Endothelial cell (in vitro differentiated cells): ENCODE measurements around the gene FEM1A. TPM values are rescaled to one million over a fixed set of nuclear protein-coding genes. Genes with fewer than 3 reads are reported as not detected.

ENCODE experiments used
- DNase-seq: peaks from one replicate; pipeline ENCODE4 v3.0.0; 2021; ENCODE audit warnings: low spot score
- H3K27ac Mint-ChIP-seq: one replicate; pipeline ENCODE4 v1.8.0; 2021; ENCODE audit warnings: mixed read lengths, inconsistent platforms; ENCODE audit not compliant: unreplicated experiment
- H3K27me3 Mint-ChIP-seq: one replicate; pipeline ENCODE4 v1.8.0; 2021; ENCODE audit warnings: mild to moderate bottlenecking, moderate library complexity, mixed read lengths, inconsistent platforms; ENCODE audit not compliant: unreplicated experiment
- H3K36me3 Mint-ChIP-seq: one replicate; pipeline ENCODE4 v1.8.0; 2021; ENCODE audit warnings: mild to moderate bottlenecking, low read depth, mixed read lengths, inconsistent platforms; ENCODE audit not compliant: unreplicated experiment
- H3K4me1 Mint-ChIP-seq: one replicate; pipeline ENCODE4 v1.8.0; 2021; ENCODE audit warnings: mild to moderate bottlenecking, mixed read lengths, inconsistent platforms; ENCODE audit not compliant: unreplicated experiment
- H3K4me3 Mint-ChIP-seq: one replicate; pipeline ENCODE4 v1.8.0; 2021; ENCODE audit warnings: mild to moderate bottlenecking, mixed read lengths, inconsistent platforms; ENCODE audit not compliant: unreplicated experiment
- H3K9me3 Mint-ChIP-seq: one replicate; pipeline ENCODE4 v1.8.0; 2021; ENCODE audit warnings: mixed read lengths, inconsistent platforms; ENCODE audit not compliant: unreplicated experiment
- total RNA-seq: library from RNA; stranded (reverse); fragmentation: NEBNext Ultra II Directional; extraction: Animal tissue kit (Norgen Biotek cat#: 25700); gene quantifications from one replicate; pipeline ENCODE4 v1.2.1, GENCODE V29; 2021; ENCODE audit not compliant: unreplicated experiment
- TF ChIP-seq, protein P1 (sequence below): fragments of 200-600 bp; sonication (generic); IDR thresholded peaks from one replicate; pipeline ENCODE4 v1.5.0; 2021; ENCODE audit warnings: antibody characterized with exemption; ENCODE audit not compliant: unreplicated experiment

The FEM1A gene
- total RNA-seq, 1 donor from 2014 or later, result 12.0 TPM

DNA sequence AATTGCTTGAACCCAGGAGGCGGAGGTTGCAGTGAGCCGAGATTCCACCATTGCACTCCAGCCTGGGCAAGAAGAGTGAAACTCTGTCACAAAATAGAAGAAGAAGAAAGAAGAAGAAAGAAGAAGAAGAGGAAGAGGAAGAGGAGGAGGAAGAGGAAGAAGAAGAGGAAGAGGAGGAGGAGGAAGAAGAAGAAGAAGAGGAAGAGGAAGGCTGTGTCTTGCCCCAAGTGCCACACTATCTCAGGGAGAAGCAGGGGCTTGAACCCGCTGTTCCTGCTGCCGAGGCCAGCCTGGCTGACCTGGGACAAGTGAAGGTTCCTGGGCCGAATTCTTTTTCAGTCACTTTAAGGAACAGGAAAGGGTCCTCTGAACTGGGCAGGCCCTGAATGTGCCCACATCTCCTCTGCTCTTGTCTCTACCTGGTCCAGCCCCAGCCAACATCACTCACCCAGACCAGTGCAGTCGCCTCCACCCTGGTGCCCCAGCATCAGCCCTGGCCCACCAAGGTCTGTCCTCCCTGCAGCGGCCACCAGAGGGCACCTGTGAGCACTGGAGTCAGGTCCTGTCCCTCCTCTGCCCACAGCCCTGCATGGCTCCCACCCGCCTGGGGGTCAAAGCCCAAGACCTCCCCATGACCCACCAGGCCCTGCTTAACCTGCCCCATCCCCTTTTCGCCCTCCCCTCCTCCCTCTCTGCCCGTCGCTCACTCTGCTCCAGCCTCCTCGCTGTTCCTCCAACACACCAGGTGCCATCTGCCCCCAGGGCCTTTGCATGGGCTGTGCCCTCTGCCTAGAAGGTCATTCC lies 20.0 kb downstream of the FEM1A start:
- H3K27ac Mint-ChIP-seq, result no peak overlapping the region
- TF ChIP-seq, protein P1, sequence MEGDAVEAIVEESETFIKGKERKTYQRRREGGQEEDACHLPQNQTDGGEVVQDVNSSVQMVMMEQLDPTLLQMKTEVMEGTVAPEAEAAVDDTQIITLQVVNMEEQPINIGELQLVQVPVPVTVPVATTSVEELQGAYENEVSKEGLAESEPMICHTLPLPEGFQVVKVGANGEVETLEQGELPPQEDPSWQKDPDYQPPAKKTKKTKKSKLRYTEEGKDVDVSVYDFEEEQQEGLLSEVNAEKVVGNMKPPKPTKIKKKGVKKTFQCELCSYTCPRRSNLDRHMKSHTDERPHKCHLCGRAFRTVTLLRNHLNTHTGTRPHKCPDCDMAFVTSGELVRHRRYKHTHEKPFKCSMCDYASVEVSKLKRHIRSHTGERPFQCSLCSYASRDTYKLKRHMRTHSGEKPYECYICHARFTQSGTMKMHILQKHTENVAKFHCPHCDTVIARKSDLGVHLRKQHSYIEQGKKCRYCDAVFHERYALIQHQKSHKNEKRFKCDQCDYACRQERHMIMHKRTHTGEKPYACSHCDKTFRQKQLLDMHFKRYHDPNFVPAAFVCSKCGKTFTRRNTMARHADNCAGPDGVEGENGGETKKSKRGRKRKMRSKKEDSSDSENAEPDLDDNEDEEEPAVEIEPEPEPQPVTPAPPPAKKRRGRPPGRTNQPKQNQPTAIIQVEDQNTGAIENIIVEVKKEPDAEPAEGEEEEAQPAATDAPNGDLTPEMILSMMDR, result peak; percentile 87

DNA sequence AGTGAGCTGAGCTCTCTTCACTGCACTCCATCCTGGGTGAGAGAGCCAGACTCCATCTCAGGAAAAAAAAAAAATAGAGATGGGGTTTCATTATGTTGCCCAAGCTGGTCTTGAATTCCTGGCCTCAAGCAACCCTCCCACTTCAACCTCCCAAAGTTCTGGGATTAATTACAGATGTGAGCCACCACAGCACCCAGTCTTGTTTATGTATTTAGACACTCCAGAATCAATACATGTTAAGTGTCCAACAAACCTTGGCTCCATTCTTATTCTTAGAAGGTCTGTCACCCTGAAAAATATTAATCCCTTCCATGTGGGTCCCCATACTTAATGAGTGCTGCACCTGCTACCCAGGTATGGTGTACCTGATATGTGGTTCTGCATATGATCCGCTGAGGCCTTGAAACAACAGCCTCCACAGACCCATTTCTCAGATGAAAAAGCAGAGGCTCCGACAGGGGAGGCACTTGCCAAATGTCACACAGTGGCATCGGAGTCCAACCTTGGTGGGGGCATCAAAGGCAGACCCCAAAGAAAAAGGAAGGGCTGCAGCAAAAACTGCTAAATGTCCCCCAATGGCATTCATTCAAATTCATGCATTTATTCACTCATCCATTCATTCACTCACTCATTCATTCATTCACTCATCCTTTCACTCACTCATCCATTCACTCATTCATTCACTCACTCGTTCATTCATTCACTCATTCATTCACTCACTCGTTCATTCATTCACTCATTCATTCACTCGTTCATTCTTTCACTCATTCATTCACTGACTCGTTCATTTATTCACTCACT lies 23.3 kb downstream of the FEM1A start:
- Mint-ChIP-seq H3K27ac (no peak overlapping the region), H3K4me3 (peak overlapping the region; percentile 6), H3K9me3 (no peaks in the 10 kb centered on the region), H3K36me3 (peaks cover 3% of the 10 kb centered on the region), H3K27me3 (peaks cover 1% of the 10 kb centered on the region), H3K4me1 (peaks cover 5% of the 10 kb centered on the region)
- TF ChIP-seq, protein P1, result no peak
- DNase-seq, result no peak

More for the DNA sequence above, 20.0 kb downstream of the FEM1A start:
- DNase-seq, result peak; percentile 94
- Mint-ChIP-seq H3K36me3 (peaks cover 3% of the 10 kb centered on the region), H3K4me3 (no peak overlapping the region), H3K27me3 (peaks cover 4% of the 10 kb centered on the region), H3K9me3 (no peaks in the 10 kb centered on the region), H3K4me1 (peaks cover 9% of the 10 kb centered on the region)

DNA sequence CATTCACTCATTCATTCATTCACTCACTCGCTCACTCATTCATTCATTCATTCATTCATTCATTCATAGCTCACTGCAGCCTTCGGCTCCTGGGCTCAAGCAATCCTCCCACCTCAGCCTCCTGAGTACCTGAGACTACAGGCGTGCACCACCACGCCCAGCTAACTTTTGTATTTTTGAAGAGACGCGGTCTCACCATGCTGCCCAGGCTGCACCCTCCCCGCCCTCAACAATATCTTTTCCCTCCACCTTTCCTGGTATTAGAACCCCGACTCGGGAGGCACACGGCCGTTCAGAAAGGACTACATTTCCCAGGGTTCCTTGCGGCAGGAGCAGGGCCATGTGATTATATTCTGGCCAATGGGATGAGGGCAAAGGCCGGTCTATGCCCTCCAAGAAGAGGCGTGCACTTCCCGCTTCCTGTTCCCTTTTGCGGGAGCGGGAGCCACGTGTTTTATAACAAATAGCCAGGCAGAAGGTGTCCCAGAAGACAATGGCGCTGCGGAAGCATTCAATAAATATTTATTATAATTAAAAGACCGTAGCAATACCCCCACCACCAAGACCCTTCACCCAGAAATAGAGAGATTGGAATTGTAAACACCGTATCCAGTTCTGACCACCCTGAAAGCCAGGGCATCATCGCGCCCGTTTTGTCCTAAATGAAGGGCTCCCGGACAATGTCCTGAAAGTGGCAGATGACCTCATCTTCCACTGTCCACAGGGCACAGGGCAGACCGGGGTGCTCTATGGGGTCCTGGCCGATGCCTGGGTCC lies 24.1 kb downstream of the FEM1A start:
- Mint-ChIP-seq H3K36me3 (peaks cover 3% of the 10 kb centered on the region), H3K4me3 (peak overlapping the region; percentile 6), H3K9me3 (no peaks in the 10 kb centered on the region), H3K4me1 (peaks cover 5% of the 10 kb centered on the region), H3K27me3 (peaks cover 1% of the 10 kb centered on the region), H3K27ac (no peak overlapping the region)
- peak; percentile 83 for DNase-seq
- TF ChIP-seq, protein P1, result no peak

DNA sequence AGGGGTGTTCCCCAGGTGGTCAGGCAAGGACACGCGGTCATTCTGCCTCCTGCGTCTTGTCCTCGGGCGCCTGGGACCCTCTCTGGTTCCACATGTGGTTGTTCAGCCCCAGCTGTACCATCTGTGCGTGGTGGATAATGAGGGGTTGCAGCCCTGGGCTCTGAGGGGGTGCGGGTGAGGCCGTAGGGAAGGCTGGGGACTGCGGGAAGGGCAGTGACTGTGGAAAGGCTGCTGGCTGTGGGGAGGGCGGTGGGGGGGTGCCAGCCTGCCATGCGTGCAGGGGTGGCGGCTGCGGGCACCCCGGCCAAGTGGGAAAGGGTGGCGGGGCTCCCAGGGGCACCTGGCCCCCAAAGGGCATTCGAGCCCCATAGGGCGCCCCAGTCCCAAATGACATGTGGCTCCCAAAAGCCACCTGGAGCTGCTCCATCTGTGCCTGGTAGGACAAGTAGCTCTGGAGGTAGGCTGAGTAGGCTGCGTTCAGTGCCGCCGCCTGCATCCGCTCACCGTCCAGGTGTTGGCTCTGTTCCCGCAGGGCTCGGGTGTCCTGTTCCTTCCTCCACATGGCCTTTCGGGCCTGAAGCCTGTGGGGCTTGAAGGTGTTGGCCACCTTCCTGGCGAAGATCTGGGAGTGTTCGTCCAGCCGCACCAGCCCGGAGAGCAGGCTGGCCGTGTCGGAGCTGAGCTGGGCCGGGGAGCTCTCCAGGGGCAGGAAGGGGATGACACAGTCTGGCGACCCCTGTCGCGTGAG lies 24.8 kb downstream of the FEM1A start:
- TF ChIP-seq, protein P1, result no peak
- no peak for DNase-seq
- H3K27ac Mint-ChIP-seq, result no peak overlapping the region

More for the DNA sequence above, 24.8 kb downstream of the FEM1A start:
- peaks cover under 1% of the 10 kb centered on the region for H3K36me3 Mint-ChIP-seq
- no peaks in the 10 kb centered on the region for H3K9me3 Mint-ChIP-seq
- peaks cover 2% of the 10 kb centered on the region for H3K4me1 Mint-ChIP-seq
- H3K27me3 Mint-ChIP-seq, result peaks cover 2% of the 10 kb centered on the region
- no peak overlapping the region for H3K4me3 Mint-ChIP-seq
